Caco-2 (cell line): ENCODE data around the gene DPM1. TPM values are rescaled to one million over a fixed set of nuclear protein-coding genes. Genes with fewer than 3 reads are reported as not detected.

Experiments used
- BruUV-seq: library from RNA; stranded (reverse); fragments of 400-500 nt; replicated peaks from 2 replicates; lab custom pipeline; 2021; lab: Mats Ljungman, UMichigan
- CTCF ChIA-PET: fragments of 300-600 bp; sonication (Branson Sonifier 250); formaldehyde crosslinking; loops from one replicate; lab custom pipeline; 2022; ENCODE audit warnings: antibody characterized with exemption; lab: Charles Lee
- POLR2A ChIA-PET: fragments of 300-600 bp; sonication (Branson Sonifier 250); formaldehyde crosslinking; loops from one replicate; lab custom pipeline; 2022; ENCODE audit warnings: antibody characterized with exemption; lab: Charles Lee
- DNase-seq, 2 experiments: peaks; one replicate each; pipeline versions ENCODE4 v3.0.0 to v3.0.0-alpha.2; 2020 to 2022
- H3K27me3 ChIP-seq: replicated peaks from 2 replicates; pipeline ENCODE4 v1.6.0; 2011; ENCODE audit warnings: low read length; ENCODE audit not compliant: control insufficient read depth, insufficient read depth
- H3K36me3 ChIP-seq: 2 replicates; pipeline ENCODE4 v1.5.1; 2011; ENCODE audit warnings: low read length; ENCODE audit not compliant: control insufficient read depth, insufficient read depth
- H3K4me1 ChIP-seq: fragments of 250-450 bp; sonication (Bioruptor Pico); 2 replicates; pipeline ENCODE4 v1.5.1; 2020; ENCODE audit warnings: mild to moderate bottlenecking
- H3K4me3 ChIP-seq: 2 replicates; pipeline ENCODE4 v1.5.1; 2011; ENCODE audit warnings: low read depth, mild to moderate bottlenecking, control low read depth, low read length
- H3K9me3 ChIP-seq: fragments of 250-450 bp; sonication (Bioruptor Pico); 2 replicates; pipeline ENCODE4 v1.5.1; 2020; ENCODE audit warnings: mild to moderate bottlenecking, moderate library complexity
- H3K27ac Mint-ChIP-seq: one replicate; pipeline ENCODE4 v1.8.0; 2022; ENCODE audit warnings: mixed read lengths; ENCODE audit not compliant: unreplicated experiment
- H3K27me3 Mint-ChIP-seq: one replicate; pipeline ENCODE4 v1.8.0; 2022; ENCODE audit warnings: mixed read lengths; ENCODE audit not compliant: insufficient read depth, unreplicated experiment
- H3K36me3 Mint-ChIP-seq: one replicate; pipeline ENCODE4 v1.8.0; 2022; ENCODE audit warnings: mild to moderate bottlenecking, mixed read lengths; ENCODE audit not compliant: insufficient read depth, unreplicated experiment
- H3K4me1 Mint-ChIP-seq: one replicate; pipeline ENCODE4 v1.8.0; 2022; ENCODE audit warnings: low read depth, mixed read lengths; ENCODE audit not compliant: unreplicated experiment
- H3K4me3 Mint-ChIP-seq: one replicate; pipeline ENCODE4 v1.8.0; 2022; ENCODE audit warnings: mild to moderate bottlenecking, moderate library complexity, mixed read lengths; ENCODE audit not compliant: unreplicated experiment
- H3K9me3 Mint-ChIP-seq: one replicate; pipeline ENCODE4 v1.8.0; 2022; ENCODE audit warnings: mixed read lengths; ENCODE audit not compliant: unreplicated experiment
- intact Hi-C: fragments of 100-400 bp; cut with micrococcal nuclease; formaldehyde crosslinking; loops from one replicate; pipeline ENCODE4 v1.10.0; 2022; ENCODE audit not compliant: unreplicated experiment
- total RNA-seq: library from RNA; stranded (reverse); gene quantifications from 2 replicates; pipeline ENCODE4 v1.2.3, GENCODE V29; 2022
- TF ChIP-seq, protein P1 (sequence below), 2 experiments: fragments of 200-600 bp in 1 of 2; IDR thresholded peaks; 1 replicate in 1 of 2; 2 replicates in 1 of 2; pipeline versions ENCODE4 v1.5.1 to v1.8.0; 2011 to 2022; ENCODE audit warnings: antibody characterized with exemption in 1 of 2, control low read depth in 1 of 2, inconsistent platforms in 1 of 2, low read depth in 1 of 2, low read length in 1 of 2, mild to moderate bottlenecking in 1 of 2, moderate library complexity in 1 of 2; ENCODE audit not compliant: insufficient read depth in 1 of 2, severe bottlenecking in 1 of 2, unreplicated experiment in 1 of 2

Gene DPM1
- total RNA-seq, 1 experiment from 2014 or later, result 188 TPM

DNA sequence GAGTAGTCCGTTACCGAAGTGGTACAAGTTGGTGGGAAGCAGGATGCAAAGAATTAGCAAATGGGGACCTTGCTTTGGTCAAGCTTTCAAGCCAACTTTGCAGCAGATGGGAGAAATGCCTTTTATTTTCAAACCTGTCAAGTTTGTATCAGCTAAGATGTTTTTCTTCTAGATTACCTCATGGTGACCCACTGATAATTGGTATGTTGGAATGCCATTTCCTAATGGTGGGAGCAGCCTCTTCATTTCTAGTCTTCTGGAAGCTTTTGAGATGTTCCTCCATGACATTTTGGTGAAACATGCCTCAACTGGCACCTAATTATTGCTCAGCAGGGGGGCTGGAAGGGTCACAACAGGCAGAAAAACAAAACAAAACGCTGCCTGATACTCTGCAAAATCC lies 70.8 kb downstream of the DPM1 start:
- no TSS peak for BruUV-seq
- no peaks in the 10 kb centered on the region for H3K9me3 Mint-ChIP-seq
- H3K4me1 Mint-ChIP-seq, result no peaks in the 10 kb centered on the region

DNA sequence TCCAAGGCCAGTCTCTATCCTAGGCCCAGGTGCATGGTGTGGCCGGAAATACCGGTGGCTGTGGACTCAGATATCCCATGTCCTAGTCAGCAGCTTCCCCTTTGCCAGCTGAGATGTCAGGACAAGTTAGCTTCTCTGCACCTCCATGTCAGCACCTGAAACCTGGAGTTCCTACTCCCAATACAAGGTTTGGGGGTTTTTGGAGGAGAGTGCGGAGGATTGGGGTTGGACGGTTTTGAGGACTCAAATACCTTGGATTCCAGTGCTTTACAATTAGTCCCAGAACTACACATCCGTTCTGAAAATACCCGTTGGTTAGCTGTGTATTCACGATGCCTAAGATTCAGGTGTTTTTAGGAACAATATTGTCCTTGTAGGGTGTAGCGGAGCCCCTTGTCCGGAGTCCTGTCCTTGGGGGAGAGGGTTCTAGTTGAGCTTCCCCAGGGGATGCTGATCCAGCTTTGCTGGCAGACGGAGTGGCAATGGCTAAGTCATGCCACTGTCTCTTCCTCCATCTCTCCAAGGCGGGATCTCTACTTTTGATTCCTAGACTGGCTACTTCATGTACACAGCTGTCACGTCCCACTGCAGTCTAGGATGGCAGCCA lies 72.0 kb downstream of the DPM1 start:
- H3K27me3 ChIP-seq, result no peaks in the 10 kb centered on the region
- ChIA-PET POLR2A (no interaction called here), CTCF (interaction anchor here (0.6 to 1.7 kb wide), 2 partner anchors 92 to 484 kb away, joined by 5 read pairs; partner anchors contain the start of gene BCAS4)
- Mint-ChIP-seq H3K27ac (peak overlapping the region; percentile 66), H3K4me3 (no peak overlapping the region), H3K27me3 (no peaks in the 10 kb centered on the region), H3K36me3 (peaks cover 83% of the 10 kb centered on the region), H3K4me1 (no peaks in the 10 kb centered on the region), H3K9me3 (no peaks in the 10 kb centered on the region)
- DNase-seq, result peak in 1 of 2 experiments; percentile 38
- TF ChIP-seq, protein P1, sequence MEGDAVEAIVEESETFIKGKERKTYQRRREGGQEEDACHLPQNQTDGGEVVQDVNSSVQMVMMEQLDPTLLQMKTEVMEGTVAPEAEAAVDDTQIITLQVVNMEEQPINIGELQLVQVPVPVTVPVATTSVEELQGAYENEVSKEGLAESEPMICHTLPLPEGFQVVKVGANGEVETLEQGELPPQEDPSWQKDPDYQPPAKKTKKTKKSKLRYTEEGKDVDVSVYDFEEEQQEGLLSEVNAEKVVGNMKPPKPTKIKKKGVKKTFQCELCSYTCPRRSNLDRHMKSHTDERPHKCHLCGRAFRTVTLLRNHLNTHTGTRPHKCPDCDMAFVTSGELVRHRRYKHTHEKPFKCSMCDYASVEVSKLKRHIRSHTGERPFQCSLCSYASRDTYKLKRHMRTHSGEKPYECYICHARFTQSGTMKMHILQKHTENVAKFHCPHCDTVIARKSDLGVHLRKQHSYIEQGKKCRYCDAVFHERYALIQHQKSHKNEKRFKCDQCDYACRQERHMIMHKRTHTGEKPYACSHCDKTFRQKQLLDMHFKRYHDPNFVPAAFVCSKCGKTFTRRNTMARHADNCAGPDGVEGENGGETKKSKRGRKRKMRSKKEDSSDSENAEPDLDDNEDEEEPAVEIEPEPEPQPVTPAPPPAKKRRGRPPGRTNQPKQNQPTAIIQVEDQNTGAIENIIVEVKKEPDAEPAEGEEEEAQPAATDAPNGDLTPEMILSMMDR (IDR thresholded peaks at IDR 0.05; ENCODE audit: insufficient read depth in 1 of 2, low read depth in 1 of 2, low read length in 1 of 2, severe bottlenecking in 1 of 2, unreplicated experiment in 1 of 2), result no peak
- BruUV-seq, result no TSS peak
- H3K9me3 ChIP-seq, result no peaks in the 10 kb centered on the region
- intact Hi-C loops, result no loop called here
- peaks cover 2% of the 10 kb centered on the region for H3K36me3 ChIP-seq
- H3K4me1 ChIP-seq, result no peaks in the 10 kb centered on the region
- H3K4me3 ChIP-seq, result no peak overlapping the region

More for the DNA sequence above, 70.8 kb downstream of the DPM1 start:
- Histone ChIP-seq H3K4me3 (no peak overlapping the region), H3K4me1 (no peaks in the 10 kb centered on the region), H3K36me3 (peaks cover 9% of the 10 kb centered on the region), H3K9me3 (no peaks in the 10 kb centered on the region), H3K27me3 (no peaks in the 10 kb centered on the region)
- no peaks in the 10 kb centered on the region for H3K27me3 Mint-ChIP-seq
- H3K36me3 Mint-ChIP-seq, result peaks cover 96% of the 10 kb centered on the region
- TF ChIP-seq, protein P1 (IDR thresholded peaks at IDR 0.05; ENCODE audit: insufficient read depth in 1 of 2, low read depth in 1 of 2, low read length in 1 of 2, severe bottlenecking in 1 of 2, unreplicated experiment in 1 of 2), result no peak
- H3K27ac Mint-ChIP-seq, result peak overlapping the region; percentile 39
- DNase-seq, result no peak
- no peak overlapping the region for H3K4me3 Mint-ChIP-seq
- intact Hi-C loops, result no loop called here
- POLR2A ChIA-PET, result no interaction called here
- CTCF ChIA-PET, result no interaction called here

DNA sequence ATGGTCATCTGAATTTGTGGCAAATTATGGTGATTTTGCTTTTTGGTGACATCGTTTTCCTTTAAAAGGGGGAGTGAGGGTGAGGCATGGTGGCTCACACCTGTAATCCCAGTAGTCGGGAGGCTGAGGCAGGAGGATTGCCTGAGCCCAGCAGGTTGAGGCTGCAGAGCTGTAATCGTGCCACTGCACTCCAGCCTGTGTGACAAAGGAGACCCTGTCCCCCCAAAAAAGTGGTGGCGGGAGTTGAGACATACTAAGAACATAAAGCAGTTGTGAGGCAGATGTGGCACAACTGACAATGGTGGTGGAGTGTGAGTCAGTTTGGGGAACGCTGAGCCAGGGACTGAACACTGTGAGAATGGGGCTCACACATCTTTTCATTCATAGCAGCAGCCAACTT lies 72.6 kb downstream of the DPM1 start:
- H3K4me1 Mint-ChIP-seq, result no peaks in the 10 kb centered on the region
- no peaks in the 10 kb centered on the region for H3K27me3 Mint-ChIP-seq
- no peak overlapping the region for H3K4me3 Mint-ChIP-seq
- H3K4me1 ChIP-seq, result no peaks in the 10 kb centered on the region
- H3K27me3 ChIP-seq, result no peaks in the 10 kb centered on the region
- H3K9me3 Mint-ChIP-seq, result no peaks in the 10 kb centered on the region
- no peak overlapping the region for H3K4me3 ChIP-seq
- H3K9me3 ChIP-seq, result no peaks in the 10 kb centered on the region
- TF ChIP-seq, protein P1 (IDR thresholded peaks at IDR 0.05; ENCODE audit: insufficient read depth in 1 of 2, low read depth in 1 of 2, low read length in 1 of 2, severe bottlenecking in 1 of 2, unreplicated experiment in 1 of 2), result no peak
- intact Hi-C loops, result no loop called here
- H3K36me3 Mint-ChIP-seq, result peaks cover 82% of the 10 kb centered on the region
- peaks cover 2% of the 10 kb centered on the region for H3K36me3 ChIP-seq
- ChIA-PET POLR2A (no interaction called here), CTCF (interaction anchor here (0.6 to 1.7 kb wide), 2 partner anchors 91 to 484 kb away, joined by 5 read pairs; partner anchors contain the start of gene BCAS4)
- peak overlapping the region; percentile 66 for H3K27ac Mint-ChIP-seq
- no TSS peak for BruUV-seq
- peak in 1 of 2 experiments; percentile 38 for DNase-seq
